NCI-H2081 treated with DMSO at 0.1 percent for 48 hours (cell line): Measurements from ENCODE around the gene ZNF613.
"Not testable (repeated sequence)": the region's sequence is repeated elsewhere in the genome, so short reads cannot be mapped to it uniquely, and the experiment has no call there.

ENCODE experiments used
- DNase-seq: peaks from one replicate; lab custom pipeline; 2025; lab: John Stamatoyannopoulos, UW

ZNF613 gene

DNA sequence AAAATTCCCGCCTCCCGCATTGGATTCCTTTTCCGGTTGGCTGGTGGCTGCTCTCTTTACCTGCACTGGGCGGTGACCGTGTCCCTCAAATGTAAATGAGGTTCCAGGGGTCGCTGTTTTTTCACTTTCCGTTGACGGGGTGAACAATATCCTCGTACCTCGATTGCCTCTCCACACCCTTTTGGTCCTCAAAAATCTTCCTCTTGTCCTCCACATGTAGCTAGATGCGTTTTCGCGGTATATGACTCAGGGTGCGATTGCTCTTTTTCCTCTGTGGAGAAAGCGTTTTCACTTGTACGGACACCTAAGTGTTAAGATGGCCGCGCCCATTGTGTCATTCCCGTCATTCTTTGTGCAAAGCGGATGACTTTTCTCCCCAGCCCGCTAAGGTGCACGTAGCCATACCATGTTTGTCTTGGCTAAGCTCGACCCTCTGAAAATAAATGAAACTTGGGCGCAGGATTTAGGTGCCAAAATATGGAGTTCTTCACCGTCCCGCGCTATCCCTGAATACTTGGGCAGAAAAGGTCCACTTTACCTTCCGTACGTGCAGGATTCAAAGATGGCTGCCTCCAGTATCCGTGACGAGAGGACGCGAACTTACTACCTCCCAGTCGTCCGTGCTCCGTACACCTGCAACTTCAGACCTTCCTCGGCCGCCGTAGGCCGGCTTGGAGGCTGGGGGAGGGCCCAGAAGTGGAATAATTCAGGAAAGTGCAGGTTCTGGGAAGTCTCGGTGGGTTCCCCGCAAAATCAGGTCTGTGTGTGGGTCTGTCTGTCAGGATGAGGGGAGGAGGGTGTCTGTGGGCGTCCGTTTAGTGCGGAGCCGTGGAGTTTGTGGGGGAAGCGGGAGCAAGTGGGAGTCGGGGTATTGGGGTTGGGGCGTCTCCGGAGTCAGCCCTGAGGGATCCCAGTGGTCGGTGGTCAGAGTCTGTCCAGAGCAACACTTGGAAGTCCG lies at the start of gene ZNF613:
Gene ZNF613, plus strand, starts transcription at position 689 of the 958 bp plus-strand sequence. CDS start 8,749 bp downstream, outside the sequence.
- DNase-seq = peak; percentile 70

DNA sequence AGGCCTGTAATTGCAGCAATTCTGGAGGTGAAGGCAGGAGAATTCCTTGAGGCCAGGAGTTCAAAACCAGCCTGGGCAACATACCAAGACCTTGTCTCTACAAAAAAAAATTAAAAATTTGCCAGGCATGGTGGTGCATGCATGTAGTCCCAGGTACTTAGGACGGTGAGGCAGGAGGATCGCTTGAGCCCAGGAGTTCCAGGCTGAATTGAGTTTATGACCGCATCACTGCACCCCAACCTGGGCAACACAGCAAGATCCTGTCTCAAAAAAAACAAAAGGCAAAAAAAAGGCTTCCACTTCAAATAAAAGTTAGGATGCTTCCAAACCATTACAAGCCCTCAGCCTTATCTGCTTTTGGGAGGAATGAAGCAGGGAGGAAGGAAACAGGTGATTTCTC lies 44.8 kb upstream of the ZNF613 start:
- DNase-seq = no peak

DNA sequence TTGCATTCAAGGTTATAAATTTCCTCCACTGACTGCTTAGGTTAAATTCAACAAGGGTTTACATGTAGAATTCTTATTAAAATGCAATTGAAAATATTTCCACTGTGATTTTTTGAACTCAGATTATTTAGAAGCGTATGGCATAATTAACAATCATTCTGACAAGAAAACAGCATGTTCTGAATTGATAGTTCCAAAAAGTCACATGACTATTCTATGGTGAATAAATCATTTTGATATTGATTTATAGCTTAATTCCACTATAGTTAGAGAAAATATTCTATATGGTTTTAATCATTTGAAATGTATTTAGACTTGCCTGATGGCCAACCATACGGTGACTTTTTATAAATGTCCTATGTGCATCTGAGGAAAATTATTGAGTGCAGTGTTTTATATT lies 42.6 kb upstream of the ZNF613 start:
- DNase-seq = no peak

DNA sequence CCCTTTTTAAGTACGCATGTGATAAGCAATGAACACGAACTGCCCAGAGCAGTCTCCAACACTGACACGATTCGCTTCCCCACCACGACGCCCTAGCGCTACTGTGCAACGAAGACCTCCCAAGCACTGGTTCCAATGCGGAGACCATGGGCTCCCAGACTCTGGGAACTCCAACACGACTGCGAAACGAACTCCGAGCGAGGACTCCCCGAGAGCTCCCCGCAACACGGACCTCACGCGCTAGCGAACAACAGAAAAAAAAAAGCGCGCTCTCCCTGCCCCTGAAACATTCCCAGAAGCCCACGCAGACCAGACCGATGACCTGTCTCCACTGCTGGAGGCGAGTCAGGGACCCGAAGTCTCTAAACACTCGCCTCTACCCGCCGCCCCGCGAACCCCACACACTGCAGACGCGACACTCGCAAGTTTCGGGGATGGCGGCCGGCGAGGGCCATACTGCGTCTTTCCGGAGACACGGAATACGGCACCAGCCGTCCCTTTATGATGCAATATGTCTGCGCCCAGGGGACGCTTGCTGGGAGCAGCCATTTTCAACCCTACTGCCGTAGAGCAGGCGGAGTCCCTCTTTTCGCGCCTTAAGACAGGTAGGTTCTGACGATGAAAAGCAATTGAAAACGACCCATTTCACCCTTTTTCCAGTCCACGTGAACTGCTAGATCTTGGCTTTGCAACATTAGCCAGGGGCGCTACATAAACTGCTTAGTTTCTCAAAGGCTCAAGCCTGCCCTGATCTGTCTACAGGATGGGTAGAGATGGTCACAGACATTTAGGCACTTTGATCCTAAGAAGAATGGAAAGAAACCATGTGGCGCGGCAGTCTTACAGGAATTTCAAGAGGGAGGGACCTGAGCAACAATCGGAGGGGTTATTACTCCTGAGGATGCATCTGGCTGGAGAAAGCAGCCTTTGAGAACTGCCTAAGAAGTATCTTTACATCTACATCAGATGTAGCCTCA lies 39.5 kb upstream of the ZNF613 start, which contains the start of gene ZNF577:
Gene ZNF577, minus strand, starts transcription at position 430 of the 977 bp plus-strand sequence. CDS start 7,569 bp downstream, outside the sequence.
- DNase-seq = no peak

DNA sequence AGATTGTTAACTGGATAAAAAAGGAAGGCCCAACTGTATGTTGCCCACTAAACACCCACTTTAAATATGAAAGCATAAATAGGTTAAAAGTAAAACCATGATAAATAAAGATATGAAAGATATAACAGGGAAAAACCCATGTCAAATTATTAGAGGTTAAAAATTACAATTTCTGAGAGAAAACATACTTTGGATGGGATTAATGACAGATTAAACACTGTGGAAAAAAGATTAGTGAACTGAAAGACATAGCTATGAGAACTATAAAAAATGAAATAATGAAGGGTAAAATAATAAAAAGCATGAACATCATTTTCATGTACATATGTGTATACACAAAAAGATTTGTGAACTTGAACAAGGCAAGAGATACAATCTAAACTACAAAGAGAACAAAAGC lies 37.3 kb upstream of the ZNF613 start:
- no peak for DNase-seq

DNA sequence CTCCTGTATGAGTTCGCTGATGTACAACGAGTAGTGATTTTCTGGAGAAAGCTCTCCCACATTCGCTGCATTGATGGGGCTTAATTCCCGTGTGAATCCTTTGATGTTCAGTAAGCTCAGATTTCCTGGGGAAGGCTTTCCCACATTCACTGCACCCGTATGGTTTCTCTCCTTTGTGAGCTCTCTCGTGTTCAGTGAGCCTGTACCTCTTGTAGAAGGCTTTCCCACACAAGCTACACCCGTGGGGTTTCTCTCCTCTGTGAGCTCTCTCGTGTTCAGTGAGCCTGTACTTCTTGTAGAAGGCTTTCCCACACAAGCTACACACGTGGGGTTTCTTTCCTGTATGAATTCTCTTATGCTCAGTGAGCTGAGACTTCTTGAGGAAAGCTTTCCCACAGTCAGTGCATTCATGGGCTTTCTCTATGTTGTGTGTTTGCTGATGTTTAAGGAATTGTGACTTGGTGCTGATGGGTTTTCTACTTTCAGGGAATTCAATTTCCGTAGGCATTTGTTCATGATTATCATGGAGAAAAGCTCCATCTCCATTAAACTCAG lies 36.0 kb upstream of the ZNF613 start:
- DNase-seq = no peak

DNA sequence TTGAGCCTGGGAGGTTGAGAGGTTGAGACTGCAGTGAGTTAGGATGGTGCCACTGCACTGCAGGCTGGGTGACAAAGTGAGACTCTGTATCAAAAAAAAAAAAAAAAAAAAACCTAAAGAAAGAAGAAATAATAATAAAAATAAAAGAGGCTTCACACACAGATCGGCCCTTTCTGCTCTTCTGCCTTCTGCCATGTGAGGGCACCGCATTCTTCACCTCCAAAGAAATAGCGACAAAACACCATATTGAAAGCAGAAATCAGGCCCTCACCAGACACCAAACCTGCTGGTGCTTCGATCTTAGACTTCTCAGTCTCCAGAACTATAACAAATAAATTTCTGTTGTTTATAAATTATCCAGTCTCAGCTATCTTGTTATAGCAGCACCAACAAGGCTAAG lies 25.4 kb upstream of the ZNF613 start:
- DNase-seq = no peak

DNA sequence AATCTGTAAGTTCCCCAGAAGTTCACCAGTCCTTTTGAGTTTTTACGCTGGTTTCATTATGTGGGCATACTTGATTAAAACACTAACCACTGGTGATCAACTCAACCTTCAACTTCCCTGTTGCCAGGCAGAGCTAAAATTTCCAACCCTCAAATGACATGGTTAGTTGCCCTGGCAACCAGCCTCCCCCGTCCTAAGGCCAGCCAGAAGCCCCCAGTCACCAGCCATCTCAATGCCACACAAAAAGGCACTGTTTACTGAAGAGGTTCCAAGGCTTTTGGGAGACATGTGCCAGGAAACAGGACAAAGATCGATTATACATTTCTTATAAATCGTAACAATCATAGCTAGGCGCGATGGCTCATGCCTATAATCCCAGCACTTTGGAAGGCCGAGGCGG lies 24.1 kb upstream of the ZNF613 start:
- no peak for DNase-seq

DNA sequence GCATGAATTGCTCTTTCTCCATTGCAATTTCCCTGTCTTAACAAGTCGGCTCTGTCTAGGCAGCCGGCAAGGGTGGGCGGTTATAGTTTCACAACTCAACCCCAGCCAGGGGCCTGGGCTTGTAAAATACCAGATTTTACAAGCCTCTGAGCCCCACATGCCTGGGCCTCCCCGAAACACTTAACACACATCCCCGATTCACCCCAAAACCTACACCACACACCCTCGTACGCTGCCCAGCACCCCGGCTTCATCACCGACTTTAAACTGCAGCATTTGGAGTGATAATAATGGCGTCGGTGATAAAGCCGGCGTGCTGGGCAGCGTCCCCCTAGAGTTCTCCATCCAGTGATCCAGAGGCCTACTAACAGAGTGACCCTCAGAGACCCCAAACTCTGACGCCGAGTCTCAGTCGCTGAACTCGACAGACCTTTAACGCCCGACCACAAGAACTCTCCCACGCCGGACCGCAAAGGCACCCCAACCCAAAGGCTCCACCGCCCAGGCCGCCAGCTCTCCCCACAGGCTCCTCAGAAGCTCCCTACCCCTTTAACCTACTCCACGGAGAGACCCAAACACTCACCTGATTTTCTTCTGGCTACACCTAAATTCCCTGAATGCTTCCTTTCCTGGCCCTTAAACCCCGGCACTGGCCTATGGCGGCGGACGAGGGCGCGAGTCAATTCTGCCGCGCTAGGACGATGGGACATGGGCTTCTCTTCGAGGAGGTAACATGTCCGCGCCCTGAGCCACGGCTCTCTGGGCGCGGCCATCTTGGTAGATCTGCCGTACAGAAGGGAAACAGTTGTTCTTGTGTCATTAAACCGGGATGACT lies 22.7 kb upstream of the ZNF613 start, which contains the start of gene ZNF649:
Gene ZNF649, minus strand, starts transcription at position 687 of the 835 bp plus-strand sequence. CDS start 4,910 bp downstream, outside the sequence.
- DNase-seq = no peak

DNA sequence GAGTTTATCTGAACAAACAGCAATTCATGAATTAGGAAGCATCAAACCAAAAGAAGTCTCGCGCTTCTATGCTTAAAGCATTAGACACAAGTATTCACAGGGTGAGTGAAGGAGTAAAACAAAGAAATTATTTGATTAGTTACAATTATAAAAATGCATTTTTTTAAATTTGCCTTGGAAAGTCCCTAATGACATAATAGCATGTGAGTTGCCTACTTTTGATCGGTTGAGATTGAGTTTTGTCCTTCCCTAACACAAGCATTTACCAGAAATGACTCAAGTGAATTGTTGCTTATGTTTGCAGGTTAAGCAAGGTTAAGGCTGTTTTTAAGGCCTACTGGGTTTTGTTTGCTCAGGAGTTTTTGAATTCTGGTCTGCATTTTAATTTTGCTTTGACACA lies 22.1 kb upstream of the ZNF613 start:
- DNase-seq = no peak

DNA sequence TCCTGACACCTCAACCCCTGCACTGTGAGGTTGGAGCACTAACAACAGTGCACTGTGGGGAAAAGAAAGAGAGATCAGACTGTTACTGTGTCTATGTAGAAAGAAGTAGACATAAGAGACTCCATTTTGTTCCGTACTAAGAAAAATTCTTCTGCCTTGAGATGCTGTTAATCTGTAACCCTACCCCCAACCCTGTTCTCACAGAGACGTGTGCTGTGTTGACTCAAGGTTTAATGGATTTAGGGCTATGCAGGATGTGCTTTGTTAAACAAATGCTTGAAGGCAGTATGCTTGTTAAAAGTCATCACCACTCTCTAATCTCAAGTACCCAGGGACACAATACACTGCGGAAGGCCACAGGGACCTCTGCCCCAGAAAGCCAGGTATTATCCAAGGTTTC lies 21.6 kb upstream of the ZNF613 start:
- not testable (repeated sequence) for DNase-seq

DNA sequence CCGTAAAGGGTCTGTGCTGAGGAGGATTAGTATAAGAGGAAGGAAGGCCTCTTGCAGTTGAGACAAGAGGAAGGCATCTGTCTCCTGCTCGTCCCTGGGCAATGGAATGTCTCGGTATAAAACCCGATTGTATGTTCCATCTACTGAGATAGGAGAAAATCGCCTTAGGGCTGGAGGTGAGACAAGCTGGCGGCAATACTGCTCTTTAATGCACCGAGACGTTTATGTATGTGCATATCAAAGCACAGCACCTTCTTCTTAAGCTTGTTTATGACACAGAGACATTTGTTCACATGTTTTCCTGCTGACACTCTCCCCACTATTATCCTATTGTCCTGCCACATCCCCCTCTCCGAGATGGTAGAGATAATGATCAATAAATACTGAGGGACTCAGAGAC lies 21.2 kb upstream of the ZNF613 start:
- DNase-seq = not testable (repeated sequence)

DNA sequence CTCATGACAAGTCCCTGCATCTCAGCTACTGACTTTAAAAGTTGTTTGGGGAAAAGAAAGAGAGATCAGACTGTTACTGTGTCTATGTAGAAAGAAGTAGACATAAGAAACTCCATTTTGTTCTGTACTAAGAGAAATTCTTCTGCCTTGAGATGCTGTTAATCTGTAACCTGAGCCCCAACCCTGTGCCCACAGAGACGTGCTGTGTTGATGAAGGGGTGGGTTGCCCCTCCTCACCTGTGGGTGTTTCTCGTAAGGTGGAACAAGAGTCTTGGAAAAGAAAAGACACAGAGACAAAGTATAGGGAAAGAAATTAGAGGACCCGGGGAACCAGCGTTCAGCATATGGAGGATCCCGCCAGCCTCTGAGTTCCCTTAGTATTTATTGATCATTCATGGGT lies 19.3 kb upstream of the ZNF613 start:
- not testable (repeated sequence) for DNase-seq

DNA sequence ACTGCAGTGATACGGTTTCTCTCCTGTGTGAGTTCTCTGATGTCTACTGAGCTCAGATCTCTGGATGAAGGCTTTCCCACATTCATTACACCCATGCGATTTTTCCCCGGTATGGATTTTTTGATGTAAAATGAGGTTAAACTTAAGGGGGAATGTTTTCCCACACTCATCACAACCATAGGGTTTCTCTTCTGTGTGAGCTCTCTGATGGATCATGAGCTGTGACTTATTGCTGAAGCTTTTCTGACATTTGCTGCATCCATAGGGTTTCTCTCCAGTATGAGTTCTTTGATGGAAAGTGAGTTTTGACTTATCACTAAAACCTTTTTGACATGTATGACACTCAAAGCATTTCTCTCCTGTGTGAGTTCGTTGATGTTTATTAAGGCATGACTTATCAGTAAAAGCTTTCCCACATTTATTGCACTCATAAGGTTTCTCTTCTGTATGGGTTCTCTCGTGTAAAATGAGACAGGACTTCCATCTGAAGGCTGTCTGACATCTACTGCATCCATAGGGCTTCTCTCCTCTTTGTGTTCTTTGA lies 11.9 kb upstream of the ZNF613 start:
- DNase-seq = no peak

DNA sequence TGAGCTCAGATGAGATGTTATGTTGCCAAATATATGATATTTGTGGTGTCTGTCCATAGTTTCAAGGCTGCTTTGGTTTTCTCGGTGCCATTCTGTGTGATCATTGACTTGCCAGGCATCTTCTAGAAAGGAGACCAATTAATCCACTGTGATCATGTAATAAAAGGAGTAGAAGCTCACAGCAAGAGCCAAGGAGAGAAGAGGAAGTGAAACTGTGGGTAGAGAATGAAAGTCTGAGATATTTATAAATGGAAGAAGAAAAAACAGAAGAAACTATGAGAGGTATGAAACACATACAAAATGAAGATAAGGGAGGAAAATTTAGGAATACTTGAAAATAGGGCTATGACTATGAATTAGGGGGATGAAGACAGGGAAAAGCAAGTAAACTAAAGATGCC lies 11.1 kb upstream of the ZNF613 start:
- DNase-seq = no peak

DNA sequence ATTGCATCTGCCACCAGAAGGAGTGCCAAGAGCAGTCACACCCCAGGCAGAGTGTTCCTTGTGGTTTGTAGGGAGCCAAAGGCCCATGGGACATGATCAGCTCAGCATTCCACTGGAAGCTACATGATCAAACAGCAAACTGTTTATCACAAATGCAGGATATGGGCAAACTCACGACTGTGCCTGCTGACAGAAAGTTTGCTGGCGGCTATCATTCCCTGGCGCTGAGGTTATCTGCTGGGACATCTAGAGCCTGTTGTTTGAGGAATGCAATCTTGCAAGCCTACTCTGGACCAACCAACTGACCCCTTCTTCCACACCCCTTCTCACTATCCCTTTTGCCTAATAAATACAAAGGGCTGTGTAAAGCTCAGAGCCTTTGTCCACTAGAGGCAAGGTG lies 7.7 kb upstream of the ZNF613 start:
- DNase-seq = no peak

DNA sequence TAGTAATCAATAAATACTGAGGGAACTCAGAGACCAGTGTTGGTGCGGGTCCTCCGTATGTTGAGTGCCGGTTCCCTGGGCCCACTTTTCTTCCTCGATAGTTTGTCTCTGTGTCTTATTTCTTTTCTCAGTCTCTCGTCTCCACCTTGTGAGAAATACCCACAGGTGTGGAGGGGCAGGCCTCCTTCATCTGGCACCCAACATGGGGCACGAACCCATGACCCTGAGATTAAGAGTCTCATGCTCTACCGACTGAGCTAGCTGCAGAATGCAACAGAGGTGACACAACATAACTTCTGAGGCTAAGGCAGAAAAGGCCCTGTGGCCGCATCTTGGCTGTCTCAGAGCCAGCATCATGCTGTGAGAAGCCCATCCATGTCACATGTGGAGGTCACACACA lies 5.3 kb upstream of the ZNF613 start:
- DNase-seq = no peak

DNA sequence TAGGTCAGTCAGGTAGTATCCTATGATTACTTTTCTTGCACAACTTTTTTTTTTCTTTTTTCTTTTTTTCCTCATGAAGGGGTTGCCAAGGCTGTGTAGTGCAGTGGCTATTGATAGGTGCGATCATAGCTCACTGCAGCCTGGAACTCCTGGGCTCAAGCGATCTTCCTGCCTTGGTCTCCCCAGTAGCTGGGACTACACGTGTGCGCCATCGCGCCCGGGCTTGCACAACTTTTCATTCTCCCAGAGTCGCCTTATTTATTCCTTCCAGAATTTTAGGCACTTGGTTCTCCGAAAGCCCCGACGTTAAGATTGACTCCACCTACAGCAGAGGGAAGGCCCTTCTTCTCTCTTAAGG lies 867 bp upstream of the ZNF613 start:
- no peak for DNase-seq

DNA sequence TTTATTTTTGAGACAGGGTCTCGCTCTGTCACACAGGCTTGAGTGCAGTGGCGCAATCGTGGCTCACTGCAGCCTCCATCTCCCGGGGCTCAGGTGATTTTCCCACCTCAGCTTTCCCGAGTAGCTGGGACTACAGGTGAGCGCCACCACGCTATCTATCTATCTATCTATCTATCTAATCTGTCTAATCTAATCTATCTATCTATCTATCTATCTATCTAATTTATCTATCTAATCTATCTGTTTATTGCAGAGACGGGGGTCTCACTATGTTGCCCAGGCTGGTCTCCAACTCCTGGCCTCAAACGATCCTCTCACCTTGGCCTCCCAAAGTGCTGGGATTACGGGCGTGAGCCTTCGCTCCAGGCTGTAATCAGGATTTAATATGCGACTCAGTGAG lies 587 bp downstream of the ZNF613 start:
- DNase-seq = no peak

DNA sequence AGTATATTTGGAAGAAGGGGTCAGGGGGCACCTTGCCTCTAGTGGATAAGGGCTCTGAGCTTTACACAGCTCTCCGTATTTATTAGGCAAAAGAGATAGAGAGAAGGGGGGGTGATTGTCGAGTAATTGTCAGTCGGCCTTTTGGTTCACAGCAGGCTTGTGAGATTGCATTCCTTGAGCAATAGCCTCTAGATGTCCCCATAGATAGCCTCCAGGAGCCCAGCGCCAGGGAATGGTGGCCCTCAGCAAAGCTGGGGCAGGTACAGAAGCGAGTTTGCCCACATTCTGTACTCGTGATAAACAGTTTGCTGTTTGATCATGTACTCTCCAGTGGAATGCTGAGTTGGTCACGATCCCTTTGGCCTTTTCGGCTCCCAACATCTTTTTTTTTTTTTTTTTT lies 4.6 kb downstream of the ZNF613 start:
- DNase-seq = no peak

DNA sequence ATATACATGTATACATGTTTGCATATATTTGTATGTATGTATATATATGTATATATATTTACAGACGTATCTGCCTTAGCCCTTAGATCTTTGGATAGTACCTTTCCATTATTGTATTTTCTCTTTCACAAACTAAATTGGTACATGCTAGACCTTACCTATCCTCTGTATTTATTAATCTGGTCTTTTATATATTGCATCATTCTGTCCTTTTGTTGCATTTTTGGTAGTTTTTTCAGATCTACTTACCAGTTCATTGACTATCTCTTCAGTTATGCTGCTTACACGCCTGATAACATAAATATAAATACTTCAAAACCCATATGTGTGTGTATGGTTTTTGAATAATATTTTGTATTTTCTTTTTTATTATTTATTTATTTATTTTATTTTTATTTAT lies 11.7 kb downstream of the ZNF613 start:
- no peak for DNase-seq
